Superior temporal gyrus (tissue), 1 donor: ENCODE data around the gene ADAMTSL3.
"Not testable (repeated sequence)": the region's sequence is repeated elsewhere in the genome, so short reads cannot be mapped to it uniquely, and the experiment has no call there.

Source experiments
- DNase-seq: peaks from one replicate; pipeline ENCODE4 v3.0.0-alpha.2; 2016; ENCODE audit errors: extremely low spot score

ADAMTSL3 gene

GRCh38 chr15:83702314-83702713, 48.4 kb downstream of the ADAMTSL3 start:
- DNase-seq, result not testable (repeated sequence)

DNA sequence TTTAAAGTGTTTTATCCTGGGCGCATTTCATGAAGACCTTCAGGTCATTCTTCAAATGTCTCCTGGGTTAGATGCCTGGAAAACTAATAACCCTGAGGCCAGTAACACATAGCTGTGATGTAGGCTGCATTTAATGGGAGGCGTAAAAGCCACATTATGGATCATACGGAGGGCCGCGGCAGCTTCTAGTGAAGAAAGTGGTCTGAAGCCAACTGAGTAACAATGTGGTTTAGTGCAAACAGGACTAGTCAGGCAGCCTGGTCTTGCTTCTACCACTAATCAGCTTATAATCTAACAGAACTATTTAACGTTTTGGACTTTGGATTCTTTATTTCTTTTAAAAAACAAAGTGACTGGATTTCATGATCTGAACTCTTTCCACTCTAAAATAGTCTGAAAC, 54.4 kb downstream of the ADAMTSL3 start:
- DNase-seq, result no peak

GRCh38 chr15:83709241-83709640, 55.3 kb downstream of the ADAMTSL3 start:
- DNase-seq, result no peak

DNA sequence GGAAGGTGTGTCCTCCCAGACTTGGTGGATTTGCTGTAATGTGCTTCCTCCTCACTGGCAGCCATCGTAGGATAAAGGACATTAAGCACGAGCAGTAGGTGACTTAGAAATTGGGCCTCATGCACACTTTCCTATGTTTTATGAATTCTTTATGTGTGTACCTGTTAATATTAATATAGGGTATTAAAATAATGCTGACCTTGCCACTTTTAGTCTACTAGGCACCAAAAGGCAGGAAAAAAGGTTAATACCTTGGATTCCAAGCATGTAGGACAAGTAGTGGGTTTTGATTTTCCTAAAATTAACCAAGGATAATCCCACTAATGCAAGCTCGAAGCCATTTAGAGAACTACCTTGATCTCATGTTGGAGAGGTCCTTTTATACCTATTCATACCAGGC, 55.9 kb downstream of the ADAMTSL3 start:
- no peak for DNase-seq

- DNase-seq, result no peak
Observed at GRCh38 chr15:83710452-83710851, 56.5 kb downstream of the ADAMTSL3 start.

- DNase-seq, result no peak
Observed at GRCh38 chr15:83711236-83711635, 57.3 kb downstream of the ADAMTSL3 start.

GRCh38 chr15:83713242-83713641, 59.3 kb downstream of the ADAMTSL3 start:
- no peak for DNase-seq

GRCh38 chr15:83714939-83715628, 61.2 kb downstream of the ADAMTSL3 start:
- DNase-seq, result no peak

DNA sequence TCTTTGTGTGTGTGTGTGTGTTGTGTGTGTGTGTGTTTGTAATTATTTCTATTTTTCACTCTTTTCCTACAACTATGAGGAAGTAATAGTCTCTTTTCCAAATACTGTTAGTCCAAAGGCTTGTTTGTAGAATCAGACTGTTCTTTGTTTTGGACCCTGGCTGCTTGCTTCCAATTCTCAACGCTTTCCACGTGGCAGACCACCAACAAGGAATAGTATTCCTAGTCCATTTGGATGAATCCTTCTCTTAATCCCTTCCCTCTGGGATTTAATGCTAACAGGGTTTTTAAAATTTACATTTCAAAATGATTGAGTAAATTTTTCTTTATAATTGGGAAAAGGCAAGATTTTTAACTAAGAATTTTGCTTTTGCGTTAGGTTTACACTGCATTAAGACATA, 62.7 kb downstream of the ADAMTSL3 start:
- no peak for DNase-seq

DNA sequence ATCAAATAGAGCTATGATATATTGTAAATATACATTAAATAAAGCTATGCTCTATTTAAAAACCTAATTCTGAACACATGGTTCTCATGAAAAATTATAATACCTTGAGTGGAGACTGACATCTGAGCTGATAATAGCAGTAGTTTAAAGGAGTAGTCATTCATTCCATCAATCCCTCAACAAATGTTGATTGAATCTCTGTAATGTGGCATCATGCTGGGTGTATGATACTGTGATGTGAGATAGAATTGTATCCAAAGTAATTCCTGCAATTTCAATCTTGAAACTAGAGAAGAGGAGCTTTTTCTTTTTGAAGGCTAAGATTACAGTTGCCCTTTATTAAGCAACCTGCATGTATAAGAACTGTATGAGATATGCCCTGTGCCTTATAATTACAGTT, 63.1 kb downstream of the ADAMTSL3 start:
- DNase-seq, result no peak

- no peak for DNase-seq
Observed at GRCh38 chr15:83720468-83720867, 66.5 kb downstream of the ADAMTSL3 start.

DNA sequence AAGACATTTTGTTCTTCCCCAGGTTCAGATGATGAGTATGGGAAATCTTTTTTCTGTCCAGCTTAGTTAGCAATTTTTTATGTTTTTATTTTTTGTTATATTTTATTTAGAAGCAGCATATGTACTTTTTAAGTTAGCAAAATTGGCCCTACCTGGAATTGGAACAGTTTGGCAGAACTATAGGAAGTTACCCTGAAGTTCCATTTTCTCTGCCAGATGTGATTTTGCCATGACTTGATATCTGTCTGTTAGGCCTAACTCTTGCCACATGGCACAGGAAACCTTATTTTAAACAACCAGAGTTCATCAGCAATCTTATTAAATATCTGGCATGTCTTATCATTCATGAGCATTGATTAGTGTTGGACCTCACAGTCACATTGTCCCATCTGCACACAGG, 67.1 kb downstream of the ADAMTSL3 start:
- no peak for DNase-seq

GRCh38 chr15:83721981-83722380, 68.1 kb downstream of the ADAMTSL3 start:
- no peak for DNase-seq

DNA sequence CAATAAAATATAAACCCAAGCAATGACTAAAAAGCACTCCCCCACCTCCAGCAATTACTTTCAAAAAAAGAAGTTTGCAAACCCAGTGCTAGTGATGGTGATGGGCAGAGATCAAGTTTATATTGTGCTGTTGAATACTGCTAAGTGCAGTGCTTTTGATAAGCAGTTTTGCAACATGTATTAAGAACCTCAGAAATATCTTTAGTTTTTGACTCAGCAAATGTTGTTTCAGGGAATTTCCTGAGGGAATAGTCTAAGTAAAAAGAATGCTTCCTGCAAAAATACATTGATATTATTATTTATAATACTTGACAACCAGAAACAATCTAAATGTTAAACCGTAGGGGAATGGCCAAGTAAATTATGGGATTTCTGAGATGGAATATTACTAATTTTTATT, 69.3 kb downstream of the ADAMTSL3 start:
- DNase-seq, result no peak

GRCh38 chr15:83732196-83732595, 78.3 kb downstream of the ADAMTSL3 start:
- no peak for DNase-seq

DNA sequence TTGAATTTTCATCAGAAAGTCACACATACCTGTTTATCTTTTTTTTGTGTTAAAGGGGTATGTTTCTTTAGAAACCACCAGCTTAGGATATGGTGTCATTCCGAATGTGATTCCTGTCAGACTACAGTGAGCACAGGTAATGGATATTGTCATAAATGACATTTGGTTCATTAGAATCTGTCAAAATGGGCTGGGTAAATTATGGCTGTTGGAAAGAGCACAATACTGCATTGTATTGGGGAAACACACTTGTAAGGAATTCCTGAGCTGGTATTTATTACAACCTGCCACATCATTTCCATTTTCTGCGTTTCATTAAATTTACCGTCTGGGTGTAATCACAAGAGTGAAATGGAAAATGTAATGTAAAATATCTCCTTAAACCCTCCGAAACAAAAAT, 78.8 kb downstream of the ADAMTSL3 start:
- DNase-seq, result no peak

DNA sequence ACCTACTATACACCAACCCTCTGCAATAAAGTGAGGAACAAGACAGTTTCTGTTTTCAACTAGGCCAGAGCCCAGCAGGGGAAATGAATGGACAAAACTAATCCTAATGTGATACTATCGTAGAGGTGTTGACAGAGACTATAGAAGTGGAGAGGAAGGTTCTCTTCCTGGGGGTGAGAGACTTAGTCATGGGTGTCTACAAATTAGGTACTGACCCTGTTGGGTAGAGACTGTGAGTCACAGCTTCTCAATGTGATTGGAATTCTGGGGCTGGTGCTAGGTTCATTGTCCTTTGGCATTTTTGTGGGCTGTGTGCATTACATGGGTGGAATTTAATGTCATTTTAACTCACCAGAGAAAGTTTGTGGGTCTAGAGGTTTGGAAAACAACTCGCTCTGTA, 79.3 kb downstream of the ADAMTSL3 start:
- DNase-seq, result no peak

- DNase-seq, result no peak
Observed at GRCh38 chr15:83733691-83734090, 79.8 kb downstream of the ADAMTSL3 start.

DNA sequence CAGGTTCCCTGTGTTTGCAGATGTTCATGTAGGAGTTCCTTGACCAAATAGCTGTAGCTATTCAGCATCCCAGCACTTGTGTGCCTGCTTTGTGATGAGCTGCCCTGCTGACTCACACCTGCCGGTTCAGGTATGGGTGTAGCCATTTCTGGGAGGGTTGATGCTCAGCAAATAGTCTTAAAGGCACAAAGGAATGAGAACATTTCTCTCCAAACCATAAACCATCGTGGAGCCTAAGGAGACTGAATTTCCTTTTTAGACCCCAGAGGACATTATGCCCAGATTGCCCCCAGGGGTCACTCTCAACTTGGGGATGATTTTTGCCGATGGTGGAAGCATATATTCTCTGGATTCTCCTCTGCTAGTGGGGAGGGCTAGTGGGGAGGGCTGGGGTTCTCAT, 80.6 kb downstream of the ADAMTSL3 start:
- DNase-seq, result no peak

GRCh38 chr15:83739629-83740028, 85.7 kb downstream of the ADAMTSL3 start:
- DNase-seq, result no peak

DNA sequence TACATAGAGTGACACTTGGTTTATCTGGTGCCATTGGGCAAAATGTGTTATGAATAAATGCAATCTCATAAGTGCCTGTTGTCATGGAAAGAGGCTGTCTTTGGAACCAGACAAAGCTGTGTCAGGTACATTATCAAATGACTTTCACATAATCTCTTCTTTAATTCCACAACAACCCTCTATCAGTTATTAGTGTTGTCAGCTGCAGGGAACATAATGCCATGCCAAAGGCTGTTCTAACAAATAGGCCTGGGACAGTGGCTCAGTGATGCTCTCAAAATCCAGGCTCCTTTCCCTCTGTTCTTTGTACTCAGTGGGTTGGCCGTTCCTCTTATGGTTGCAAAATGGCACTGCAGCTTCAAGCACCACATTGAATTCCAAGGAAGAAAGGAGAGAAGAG, 91.8 kb downstream of the ADAMTSL3 start:
- no peak for DNase-seq

DNA sequence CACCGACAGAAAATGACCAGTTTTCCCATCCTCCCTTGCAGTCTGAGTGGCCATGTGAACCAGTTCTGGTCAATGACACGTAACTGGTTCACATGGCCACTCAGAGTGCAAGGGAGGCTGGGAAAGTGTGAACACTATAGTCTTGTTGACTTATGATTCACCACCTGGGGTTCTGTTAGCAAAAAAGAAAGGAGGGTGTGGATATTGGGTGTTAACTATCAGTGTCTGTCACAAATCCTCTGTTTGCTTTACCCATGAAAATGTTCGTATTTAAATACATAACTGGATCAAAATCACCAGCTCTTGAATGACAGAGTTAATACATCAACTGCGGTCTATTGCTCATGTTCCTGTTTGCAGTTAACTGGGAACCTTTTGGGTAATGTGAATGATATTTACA, 92.3 kb downstream of the ADAMTSL3 start:
- no peak for DNase-seq

DNA sequence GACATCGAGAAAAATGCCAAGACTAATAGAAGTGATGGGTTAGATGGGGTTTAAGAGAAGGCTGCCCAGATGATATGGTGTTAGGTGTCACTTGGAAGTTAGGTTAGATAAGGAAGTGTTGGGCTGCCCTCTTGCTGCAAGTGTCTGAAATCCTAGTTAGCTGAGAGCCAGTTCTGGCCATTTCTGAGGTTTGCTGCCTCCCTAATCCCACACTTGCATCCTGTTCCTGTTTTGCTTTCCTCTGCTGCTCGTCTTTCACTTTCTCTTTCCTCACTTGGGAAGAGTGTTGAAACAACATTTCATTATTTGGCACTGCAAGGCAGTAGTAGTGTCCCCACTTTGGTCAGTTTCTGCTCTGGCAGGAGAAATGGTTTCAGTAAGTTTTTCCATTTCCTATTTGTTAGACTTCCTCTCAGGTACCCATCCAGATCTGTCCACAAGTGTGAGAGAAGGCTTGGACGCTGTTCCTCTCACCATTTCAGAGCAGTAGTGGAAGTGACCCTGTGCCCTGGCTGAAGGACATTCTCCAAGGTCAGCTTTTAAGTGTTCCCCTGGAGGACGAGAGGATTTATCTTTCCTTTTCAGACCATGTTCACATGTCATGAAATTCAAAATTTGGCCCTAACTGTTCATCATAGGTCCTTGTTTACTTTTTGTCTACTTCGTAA, 93.3 kb downstream of the ADAMTSL3 start:
- DNase-seq, result peak; percentile 42

- DNase-seq, result no peak
Observed at GRCh38 chr15:83747718-83748110, 93.8 kb downstream of the ADAMTSL3 start.
